Stimulated activated CD4-positive, alpha-beta T cell treated with anti-CD3 and anti-CD28 coated beads, Interleukin-4, amount 100 ng/mL, for 48 hours (primary cell): ENCODE measurements around the gene SPATS2L.
"Not testable (repeated sequence)": the region's sequence is repeated elsewhere in the genome, so short reads cannot be mapped to it uniquely, and the experiment has no call there.

Experiments used
- DNase-seq, 2 donors: peaks; one replicate each; pipeline ENCODE4 v3.0.0-alpha.2; 2020; ENCODE audit warnings: low read depth in 2 of 2

SPATS2L gene

DNA sequence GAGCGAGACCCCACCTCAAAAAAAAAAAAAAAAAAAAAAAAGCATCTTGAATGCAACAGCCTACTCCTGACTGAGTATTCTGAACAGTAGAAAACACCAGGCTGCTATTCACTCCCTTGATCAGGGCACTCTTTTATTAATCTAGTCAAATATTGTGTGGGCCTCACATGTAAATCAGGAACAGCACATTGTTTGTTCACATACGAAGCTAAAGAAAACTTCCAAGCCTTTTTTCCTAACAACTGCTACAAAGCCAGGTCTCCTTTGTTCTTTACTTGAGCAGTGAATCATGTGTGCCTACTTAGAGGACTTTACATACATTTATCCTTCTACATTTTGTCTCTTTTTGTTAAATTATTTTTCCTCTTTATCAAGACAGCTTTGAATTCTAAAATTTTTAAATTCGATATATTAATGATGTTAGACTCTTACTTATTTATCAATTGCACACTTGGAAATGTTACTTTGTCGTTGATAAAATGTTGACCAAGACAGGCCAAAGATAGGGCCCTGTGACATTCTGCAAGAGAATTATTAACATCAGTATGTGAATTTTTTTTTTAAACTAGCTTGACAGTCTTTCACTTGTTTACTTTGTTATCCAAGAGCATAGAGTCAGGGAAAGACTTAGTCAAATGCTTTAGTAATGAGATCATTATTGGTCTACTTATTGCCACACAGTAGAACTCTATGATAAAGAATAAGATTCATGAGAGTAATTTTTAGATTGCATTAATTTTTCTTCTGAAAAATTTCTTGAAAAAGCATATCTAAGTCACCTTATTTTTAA is 13.2 kb downstream of the SPATS2L start:
- no peak for DNase-seq

DNA sequence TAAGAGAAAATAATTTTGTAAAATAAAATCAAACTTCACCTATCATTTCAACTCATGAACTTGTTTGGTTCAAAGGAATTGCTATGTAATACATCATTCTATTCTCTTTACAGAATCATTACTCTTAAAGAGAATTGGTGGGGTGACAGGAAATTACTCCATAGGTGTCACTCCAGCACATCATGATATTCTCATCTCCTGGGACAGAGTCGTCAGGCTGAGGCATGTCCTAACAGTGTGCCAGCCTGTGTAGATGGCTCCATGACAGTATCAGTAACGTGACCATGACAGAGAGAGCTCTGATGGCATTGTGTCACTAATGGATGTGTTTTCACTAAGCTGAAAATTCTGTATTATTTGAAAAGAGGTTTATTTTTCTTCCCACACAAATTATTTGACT is 13.9 kb downstream of the SPATS2L start:
- no peak for DNase-seq

DNA sequence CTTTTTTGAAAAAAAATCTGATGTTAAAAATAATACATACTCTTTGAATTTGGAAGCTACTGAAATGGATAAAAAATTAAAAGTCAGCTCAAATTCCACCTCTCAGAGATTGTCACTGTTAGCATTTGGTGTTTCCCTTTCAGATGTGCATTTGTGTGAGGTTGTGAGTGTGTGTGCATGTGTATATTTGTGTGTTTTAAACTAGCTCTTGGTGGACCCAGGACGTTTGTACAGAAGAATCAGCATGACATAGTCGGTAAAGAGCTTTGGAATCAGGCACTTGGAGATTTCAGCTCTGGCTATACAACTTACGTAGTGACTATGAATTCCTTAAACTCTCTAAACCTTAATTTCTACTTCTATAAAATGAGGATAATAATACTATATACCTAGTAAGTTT is 14.5 kb downstream of the SPATS2L start:
- DNase-seq, result no peak

GRCh38 chr2:200321780-200322534 is 15.5 kb downstream of the SPATS2L start:
- no peak for DNase-seq

- no peak for DNase-seq
Measured at GRCh38 chr2:200322607-200323006, 16.1 kb downstream of the SPATS2L start.

GRCh38 chr2:200324362-200324761 is 17.9 kb downstream of the SPATS2L start:
- DNase-seq, result no peak

DNA sequence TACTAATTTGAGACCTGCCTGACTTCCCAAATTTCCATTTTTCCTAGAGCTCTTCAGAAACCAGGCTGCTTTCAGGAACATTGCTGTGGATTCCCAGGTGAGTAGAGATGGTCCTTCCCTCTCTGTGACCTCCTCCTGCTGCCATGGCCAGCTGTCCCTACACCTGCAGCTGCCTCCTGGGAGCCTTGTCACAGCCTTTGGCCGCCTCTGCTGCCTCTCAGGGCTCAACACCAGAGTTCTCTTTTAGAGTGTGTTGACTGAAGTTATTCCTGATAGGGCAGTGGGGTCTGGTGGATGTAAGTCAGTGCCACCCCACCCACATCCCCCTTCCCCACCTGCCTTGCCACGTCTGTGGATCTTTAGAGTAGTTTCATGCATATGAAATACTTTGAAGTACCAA is 22.9 kb downstream of the SPATS2L start:
- DNase-seq, result no peak

DNA sequence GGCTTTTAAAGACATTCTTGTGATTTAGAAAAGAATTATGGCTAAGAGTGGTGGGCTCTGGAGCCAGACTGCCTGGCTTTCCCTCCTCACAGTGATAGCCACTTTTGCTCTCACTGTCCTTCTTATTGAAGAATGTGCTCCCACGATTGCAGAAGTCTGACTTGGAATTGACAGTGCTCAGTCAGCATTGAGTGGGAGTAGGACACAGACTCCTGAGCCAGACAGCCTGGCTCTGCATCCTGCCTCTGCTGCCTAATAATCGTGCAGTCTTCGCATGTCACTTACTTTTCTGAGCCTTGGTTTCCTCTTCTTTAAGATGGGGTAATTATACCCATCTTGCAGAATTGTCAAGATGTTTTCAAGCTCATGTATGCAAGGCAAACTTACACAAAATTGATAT is 23.3 kb downstream of the SPATS2L start:
- DNase-seq, result no peak

DNA sequence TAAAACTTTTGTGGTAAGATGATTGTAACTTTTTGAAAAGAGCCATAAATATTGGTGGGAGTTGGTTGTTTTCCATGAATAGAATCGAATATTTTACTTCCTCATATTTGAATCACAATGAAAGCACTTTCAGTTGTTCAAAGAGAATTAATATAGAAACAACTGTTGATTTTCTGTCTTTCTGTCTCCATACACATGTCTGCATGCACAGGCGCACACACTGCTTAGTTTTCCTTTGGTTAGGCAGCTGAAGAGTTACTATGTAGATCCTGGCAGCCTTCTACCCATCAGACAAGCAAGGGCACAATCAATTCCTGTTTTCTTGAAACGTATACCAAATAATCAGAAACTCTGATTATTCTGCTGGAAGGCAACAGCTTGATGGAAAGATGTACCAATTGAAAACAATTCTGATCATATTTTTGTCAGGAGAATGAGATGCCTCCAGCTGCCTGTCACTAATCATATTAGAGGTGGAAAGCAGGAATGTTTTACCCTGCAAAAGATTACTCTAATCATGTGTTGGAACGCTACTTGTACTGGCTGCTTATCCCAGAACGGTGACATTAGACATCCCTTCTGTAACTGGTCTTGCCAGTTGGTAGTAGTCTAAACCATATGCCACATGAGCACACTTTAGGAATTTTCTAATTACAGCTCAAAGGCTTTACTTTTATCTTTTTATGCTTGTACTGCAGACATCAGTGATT is 24.0 kb downstream of the SPATS2L start:
- DNase-seq, result no peak

- no peak for DNase-seq
Measured at GRCh38 chr2:200331061-200331400, 24.5 kb downstream of the SPATS2L start.

DNA sequence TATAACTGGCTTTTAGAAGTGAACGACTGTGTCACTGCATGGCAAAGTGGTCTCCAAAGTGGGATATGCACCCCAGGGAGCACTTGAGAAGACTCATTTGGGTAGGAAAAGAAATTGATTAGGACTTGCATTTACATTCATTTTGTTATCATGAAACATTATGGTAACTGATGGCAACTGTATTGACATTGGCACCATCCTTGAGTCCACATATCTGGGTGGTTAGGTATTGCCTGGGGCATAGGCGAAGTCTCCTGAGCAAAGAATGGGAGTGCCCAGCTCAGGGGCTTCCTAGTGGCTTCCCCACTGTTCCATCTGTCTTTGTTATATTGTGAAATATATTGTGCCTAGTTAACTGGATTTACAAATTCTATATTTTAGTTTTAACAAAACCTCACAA is 29.2 kb downstream of the SPATS2L start:
- DNase-seq, result no peak

DNA sequence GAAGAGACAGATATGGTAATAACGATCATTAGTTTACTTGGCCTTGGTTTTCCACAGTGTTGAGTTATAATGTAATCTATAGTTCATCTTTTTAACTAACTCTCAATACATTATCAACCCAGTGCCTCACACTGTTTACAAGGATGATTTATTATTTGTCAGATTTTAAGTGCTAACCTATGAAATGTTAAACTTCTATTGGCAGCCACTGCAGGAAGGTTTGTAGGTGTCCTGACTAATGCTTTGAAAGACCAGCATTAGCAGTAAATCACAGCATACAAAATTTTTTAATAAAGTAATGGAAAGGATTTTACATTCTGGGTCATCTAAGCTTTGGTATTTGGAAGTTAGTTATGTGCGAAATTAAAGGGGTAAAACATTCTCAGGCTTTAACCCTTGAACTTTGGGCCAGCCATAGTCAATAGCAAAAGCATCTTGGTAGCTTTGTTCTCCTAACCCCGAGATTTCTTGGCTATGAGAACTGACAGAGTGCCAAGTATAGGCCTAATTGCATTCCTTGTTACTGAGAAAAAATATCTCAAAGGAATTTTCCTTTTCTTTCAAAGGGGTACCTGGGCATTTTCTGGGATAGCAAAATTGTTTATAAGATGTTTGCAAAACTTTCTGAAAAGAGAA is 30.6 kb downstream of the SPATS2L start:
- DNase-seq, result no peak

DNA sequence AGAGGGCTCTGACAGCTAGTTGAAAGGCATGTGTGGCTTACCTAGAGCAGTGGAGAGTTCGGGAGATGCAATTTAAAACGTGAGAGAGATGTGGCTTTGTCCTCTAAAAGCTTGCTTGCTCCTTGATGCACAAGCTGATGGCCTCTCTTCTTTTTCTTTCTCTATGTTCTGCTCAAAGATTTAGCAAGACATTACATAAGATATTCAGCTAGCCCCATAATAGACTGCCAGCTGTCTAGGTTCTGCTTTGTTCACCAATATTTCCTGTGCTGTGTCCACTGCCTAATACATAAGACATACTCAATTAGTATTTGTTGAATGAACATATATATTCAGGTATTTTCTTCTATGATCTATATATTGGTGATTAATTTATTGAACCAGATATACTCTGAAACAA is 31.1 kb downstream of the SPATS2L start:
- DNase-seq, result no peak

DNA sequence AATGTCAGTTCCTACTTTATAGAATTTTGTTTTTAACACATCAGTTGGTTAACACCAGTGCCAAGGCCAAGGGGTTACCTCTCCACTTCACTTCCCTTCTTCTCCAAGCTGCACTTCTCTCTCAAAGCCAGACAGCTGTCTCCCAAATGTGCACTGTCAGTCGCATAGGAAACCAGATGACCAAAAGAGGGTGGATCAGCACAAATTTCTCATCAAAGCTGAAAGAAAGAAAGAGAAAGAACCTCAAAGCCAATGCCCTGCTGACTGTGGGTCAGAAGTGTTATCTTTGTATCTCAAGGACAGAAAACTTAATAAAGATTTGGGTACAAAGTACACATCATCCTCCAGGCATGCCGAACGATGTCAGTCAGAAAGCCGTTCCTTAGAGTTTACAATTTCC is 32.2 kb downstream of the SPATS2L start:
- no peak for DNase-seq

GRCh38 chr2:200340508-200341224 is 34.2 kb downstream of the SPATS2L start:
- DNase-seq, result no peak

DNA sequence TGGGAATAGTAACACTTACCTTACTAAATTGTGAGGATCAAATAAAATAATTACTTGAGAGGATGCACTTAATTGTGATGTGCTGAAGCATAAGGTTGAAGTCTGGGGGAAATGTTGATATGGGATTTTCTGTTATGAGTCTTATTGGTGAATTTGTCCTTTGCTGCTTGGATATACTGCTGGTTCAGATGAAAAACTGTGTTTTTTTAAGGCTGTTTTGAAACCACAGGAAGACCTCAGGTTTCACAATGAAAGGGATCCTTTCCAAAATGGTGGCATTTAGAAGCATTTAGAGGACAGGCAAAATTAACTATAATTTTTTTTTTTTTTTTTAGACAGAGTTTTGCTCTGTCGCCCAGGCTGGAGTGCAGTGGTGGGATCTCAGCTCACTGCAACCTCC is 34.9 kb downstream of the SPATS2L start:
- DNase-seq, result no peak

GRCh38 chr2:200342235-200342634 is 35.7 kb downstream of the SPATS2L start:
- DNase-seq, result no peak

DNA sequence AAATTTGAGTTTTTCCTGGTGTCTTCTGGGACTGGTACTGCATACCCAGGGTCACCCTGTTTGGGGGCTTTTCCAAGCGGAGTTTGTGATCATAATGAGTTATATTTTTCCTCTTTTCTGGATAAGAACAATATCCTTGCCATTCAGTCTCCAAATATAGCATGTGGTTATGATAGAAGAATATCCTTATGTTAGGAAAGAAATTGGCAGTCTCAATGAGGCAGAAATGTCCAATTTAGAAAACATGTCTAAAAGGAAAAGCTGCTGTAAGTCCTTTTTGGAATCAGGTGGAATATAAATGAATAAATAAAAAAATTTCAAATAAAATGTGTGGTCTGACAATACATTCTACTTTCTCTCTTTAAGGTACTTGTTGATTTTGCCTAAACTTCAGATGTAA is 36.2 kb downstream of the SPATS2L start:
- DNase-seq, result no peak

GRCh38 chr2:200344202-200344601 is 37.7 kb downstream of the SPATS2L start:
- DNase-seq, result not testable (repeated sequence)

DNA sequence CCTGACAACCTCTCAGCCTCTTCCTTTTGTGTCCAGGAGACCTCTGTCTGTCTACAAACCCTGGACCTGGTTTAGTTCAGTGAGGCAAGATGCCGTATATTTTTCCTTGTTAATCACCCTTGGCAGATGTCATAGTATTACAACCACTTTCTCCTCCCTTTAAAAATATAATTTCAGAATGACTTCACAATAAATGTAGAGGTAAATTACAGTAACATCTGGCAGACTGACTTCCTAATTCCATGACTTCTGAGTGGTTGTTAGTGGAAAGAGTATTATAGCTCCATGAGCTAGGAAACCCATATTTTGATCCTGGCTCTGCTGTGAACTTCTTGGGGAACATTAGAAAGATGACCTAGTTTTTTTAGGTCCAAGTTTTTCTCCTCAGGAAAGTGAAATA is 39.5 kb downstream of the SPATS2L start:
- no peak for DNase-seq

- no peak for DNase-seq
Measured at GRCh38 chr2:200347301-200347700, 40.8 kb downstream of the SPATS2L start.
